HG03135 (cell line): ENCODE measurements around the gene DNAJC3.
"Not testable (repeated sequence)": the region's sequence is repeated elsewhere in the genome, so short reads cannot be mapped to it uniquely, and the experiment has no call there.

Experiments used
- ATAC-seq: cut with Tn5 transposase; IDR thresholded peaks from one replicate; pipeline ENCODE4 v1.9.1; 2021; ENCODE audit warnings: mild to moderate bottlenecking, moderate library complexity; ENCODE audit not compliant: unreplicated experiment

Gene DNAJC3

DNA sequence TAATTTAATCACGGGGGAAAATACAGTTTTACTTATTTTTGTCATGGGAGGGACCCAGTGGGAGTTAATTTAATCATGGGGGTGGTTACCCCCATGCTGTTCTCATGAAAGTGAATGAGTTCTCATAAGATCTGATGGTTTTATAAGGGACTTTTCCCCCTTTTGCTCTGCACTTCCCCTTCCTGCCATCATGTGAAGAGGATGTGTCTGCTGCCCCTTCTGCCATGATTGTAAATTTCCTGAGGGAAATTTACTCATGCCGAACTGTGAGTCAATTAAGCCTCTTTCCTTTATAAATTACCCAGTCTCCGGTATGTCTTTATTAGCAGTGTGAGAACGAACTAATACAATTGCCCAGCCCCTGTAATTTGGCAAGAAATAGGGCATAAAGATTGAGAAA, 35.9 kb downstream of the DNAJC3 start:
- not testable (repeated sequence) for ATAC-seq

GRCh38 chr13:95713651-95714050, 36.7 kb downstream of the DNAJC3 start:
- ATAC-seq = no peak

DNA sequence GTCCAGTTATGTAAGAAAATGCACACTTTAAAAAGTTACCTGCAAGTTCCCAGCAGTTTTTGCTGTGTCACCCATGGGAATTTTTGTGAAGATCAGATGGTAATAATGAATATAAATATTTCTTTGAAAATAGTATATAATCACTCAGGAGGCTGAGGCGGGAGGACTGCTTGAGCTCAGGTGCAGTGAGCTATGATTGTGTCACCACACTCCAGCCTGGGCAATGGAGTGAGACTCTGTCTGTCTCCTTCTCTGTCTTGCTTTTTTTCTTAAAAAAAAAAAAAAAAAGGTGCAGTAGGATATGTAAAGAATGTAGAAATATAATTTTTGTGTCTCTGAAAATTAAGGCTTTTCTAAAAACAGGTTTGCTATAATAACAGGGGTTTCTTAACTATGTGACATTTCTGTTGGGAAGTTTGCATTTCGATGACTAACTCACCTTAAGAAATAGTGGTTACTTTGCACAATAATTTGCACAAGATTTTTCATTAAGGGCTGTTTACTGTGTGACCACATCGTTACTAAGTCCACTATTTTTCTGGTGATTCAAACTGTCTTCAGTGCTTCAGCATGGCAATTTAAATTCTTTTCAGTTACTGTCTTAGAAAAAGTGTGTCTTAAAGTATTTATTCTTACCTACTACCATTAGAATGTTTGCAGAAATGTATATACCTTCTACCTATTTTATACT, 37.3 kb downstream of the DNAJC3 start:
- ATAC-seq = no peak

GRCh38 chr13:95716231-95716630, 39.3 kb downstream of the DNAJC3 start:
- no peak for ATAC-seq

DNA sequence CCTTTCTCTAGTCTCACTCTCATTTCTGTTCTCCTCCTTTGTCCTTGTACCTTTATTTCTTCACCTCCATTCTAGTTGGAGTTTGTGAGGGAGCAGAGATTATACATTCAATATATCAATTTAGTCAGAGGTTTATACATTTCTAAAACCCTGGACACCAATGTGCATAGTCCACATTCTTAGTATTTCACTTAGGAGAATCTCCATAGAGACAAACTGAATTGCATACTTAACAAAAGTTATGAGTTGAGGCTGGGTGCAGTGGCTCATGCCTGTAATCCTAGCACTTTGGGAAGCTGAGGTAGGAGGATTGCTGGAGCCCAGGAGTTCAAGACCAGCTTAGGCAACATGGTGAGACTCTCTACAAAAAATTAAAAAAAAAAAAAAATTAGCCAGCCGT, 45.3 kb downstream of the DNAJC3 start:
- no peak for ATAC-seq

GRCh38 chr13:95723438-95723837, 46.5 kb downstream of the DNAJC3 start:
- ATAC-seq = no peak

GRCh38 chr13:95724252-95724651, 47.3 kb downstream of the DNAJC3 start:
- no peak for ATAC-seq

GRCh38 chr13:95726876-95727275, 49.9 kb downstream of the DNAJC3 start:
- no peak for ATAC-seq

DNA sequence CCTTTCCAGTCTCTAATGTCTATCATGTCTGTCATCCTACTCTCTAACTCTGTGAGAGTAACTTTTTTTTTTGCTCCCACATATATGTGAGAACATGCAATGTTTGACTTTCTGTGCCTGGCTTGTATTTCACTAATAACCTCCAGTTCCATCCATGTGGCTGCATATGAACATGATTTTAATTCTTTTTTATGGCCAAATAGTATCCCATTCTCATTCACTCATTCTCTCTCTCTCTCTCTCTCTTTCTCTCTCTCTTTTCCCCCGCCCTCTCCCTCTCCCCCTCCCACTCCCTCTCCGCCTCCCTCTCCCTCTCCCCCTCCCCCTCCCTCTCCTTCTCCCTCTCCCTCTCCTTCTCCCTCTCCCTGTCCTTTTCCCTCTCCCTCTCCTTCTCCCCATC, 52.0 kb downstream of the DNAJC3 start:
- ATAC-seq = no peak

DNA sequence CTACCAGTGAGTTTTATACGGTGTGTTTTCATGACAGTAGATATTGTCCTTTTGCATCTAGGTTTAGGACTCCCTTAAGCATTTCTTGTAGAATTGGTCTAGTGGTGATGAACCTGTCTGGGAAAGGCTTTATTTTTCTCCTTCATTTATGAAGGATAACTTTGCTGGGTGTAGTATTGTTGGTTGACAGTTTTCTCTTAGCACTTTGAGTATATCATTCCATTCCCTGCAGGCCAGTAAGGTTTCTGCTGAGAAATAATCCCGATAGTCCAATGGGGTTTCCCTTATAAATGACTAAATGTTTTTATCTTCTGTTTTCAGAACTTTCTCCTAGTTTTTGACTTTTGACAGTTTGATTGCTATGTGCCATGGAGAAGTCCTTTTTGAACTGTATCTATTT, 57.2 kb downstream of the DNAJC3 start:
- ATAC-seq = no peak

DNA sequence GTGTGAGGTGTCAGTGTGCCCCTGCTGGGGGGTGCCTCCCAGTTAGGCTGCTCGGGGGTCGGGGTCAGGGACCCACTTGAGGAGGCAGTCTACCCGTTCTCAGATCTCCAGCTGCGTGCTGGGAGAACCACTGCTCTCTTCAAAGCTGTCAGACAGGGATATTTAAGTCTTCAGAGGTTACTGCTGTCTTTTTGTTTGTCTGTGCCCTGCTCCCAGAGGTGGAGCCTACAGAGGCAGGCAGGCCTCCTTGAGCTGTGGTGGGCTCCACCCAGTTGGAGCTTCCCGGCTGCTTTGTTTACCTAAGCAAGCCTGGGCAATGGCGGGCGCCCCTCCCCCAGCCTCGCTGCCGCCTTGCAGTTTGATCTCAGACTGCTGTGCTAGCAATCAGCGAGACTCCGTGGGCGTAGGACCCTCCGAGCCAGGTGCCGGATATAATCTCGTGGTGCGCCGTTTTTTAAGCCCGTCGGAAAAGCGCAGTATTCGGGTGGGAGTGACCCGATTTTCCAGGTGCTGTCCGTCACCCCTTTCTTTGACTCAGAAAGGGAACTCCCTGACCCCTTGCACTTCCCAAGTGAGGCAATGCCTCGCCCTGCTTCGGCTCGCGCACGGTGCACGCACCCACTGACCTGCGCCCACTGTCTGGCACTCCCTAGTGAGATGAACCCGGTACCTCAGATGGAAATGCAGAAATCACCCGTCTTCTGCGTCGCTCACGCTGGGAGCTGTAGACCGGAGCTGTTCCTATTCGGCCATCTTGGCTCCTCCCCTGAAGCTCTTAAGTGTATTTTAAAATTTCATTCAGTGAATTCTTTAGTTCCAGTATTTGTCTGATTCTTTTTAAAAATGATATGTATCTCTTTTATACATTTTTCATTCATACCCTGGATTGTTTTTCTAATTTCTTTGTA, 63.4 kb downstream of the DNAJC3 start:
- ATAC-seq = not testable (repeated sequence)

GRCh38 chr13:95740979-95741320, 64.0 kb downstream of the DNAJC3 start:
- ATAC-seq = no peak

- no peak for ATAC-seq
Observed at GRCh38 chr13:95741584-95742563, 64.9 kb downstream of the DNAJC3 start.

GRCh38 chr13:95743192-95743591, 66.3 kb downstream of the DNAJC3 start:
- ATAC-seq = no peak

- no peak for ATAC-seq
Observed at GRCh38 chr13:95745289-95745688, 68.3 kb downstream of the DNAJC3 start.

DNA sequence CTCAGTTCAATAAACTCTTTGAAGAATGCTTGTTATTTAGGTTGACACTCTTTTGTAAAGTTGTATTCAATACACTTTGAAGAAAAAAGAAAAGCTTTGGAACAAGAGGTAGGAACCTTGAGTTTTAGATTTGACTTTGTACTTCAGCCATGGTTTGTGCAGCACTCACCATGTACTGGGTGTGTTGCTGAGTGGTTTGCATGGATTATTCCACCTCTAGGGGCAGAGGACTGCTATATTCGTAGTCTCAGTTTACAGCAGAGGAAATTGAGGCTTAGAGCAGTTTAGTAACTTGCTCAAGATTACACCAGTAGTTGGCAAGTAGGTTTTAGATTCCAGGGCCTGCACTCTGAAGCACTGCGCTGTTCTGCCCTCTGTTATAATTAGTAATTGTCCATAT, 68.8 kb downstream of the DNAJC3 start:
- no peak for ATAC-seq

- ATAC-seq = no peak
Observed at GRCh38 chr13:95749545-95749944, 72.6 kb downstream of the DNAJC3 start.

- ATAC-seq = no peak
Observed at GRCh38 chr13:95752677-95753076, 75.7 kb downstream of the DNAJC3 start.

GRCh38 chr13:95754069-95754468, 77.1 kb downstream of the DNAJC3 start:
- ATAC-seq = no peak

DNA sequence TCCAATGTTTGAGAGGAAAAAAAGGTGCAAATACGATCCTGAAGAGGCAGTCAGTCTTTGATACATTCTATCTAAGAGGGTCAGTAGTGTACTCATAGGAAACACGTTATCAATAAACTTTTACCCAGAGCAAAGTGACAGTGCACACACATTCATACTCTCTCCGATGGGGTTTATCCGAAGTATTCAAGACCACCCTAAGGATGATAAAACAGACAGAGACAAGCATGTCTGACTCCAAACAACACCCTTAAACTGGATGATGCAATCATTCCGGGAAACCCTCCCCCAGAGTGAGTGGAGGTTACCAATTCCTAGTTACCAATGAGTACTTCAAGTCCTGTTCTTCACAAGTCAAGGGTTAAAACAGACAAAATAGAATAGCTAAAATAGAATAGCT, 79.1 kb downstream of the DNAJC3 start:
- ATAC-seq = no peak

GRCh38 chr13:95762626-95763025, 85.7 kb downstream of the DNAJC3 start:
- not testable (repeated sequence) for ATAC-seq
